GM21360 (cell line): Measurements from ENCODE around the gene ANKAR.
"Not testable (repeated sequence)": the region's sequence is repeated elsewhere in the genome, so short reads cannot be mapped to it uniquely, and the experiment has no call there.

Experiments used
- ATAC-seq: cut with Tn5 transposase; IDR thresholded peaks from one replicate; pipeline ENCODE4 v1.9.1; 2021; ENCODE audit warnings: mild to moderate bottlenecking, moderate library complexity; ENCODE audit not compliant: unreplicated experiment

The ANKAR gene, protein sequence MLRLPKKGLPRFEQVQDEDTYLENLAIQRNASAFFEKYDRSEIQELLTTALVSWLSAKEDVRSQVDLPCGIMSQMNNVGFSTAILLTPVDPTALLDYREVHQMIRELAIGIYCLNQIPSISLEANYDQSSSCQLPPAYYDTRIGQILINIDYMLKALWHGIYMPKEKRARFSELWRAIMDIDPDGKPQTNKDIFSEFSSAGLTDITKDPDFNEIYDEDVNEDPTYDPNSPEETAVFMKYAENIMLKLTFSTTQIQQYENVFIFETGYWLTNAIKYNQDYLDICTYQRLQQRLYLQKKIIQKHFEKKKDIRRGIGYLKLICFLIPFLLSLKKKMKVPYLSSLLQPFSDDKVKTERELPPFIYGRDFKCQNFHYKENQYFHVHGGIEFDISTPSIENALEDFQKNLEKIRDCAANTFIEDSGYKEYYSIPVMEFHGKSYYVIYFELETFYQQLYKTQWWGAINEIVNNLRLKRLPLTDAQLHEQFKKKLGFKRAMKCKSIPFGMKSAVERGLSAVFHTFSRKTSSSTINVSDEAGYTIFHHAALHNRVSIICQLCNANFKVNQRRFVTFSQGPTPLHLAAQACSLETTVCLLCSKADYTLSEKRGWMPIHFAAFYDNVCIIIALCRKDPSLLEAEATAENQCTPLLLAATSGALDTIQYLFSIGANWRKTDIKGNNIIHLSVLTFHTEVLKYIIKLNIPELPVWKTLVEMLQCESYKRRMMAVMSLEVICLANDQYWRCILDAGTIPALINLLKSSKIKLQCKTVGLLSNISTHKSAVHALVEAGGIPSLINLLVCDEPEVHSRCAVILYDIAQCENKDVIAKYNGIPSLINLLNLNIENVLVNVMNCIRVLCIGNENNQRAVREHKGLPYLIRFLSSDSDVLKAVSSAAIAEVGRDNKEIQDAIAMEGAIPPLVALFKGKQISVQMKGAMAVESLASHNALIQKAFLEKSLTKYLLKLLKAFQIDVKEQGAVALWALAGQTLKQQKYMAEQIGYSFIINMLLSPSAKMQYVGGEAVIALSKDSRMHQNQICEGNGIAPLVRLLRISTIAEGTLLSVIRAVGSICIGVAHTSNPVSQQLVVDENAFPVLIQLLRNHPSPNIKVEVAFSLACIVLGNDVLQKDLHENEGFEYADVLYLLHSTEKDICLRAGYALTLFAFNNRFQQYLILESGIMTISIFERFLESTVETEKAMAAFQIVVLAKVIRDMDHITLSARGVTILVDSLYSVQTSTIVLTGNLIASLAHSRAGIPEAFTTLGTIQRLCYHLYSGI (N-terminal part only)

GRCh38 chr2:189674374-189675112, at the start of gene ANKAR:
ANKAR (plus strand) TSS chr2:189674670; CDS start chr2:189676491, 1,821 bp downstream.
- ATAC-seq, result peak; percentile 96

DNA sequence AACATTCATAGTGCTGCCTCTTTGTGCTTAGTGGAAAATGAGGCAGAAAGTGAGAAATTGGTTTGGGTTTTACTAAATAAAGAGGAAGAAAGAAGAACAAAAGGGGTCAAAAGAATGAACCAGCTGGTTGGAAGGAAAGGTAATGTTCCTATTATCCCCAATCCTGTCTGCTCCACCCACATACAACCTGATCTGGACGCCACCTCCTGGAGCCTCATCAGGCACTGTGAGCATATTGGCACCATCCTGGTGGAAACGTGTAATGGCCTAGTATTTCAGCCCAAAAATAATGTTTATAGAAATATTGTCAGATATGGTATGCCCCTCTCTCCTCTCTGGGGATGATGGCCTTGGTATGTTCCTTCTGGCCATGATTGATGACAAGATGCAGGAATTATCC, 48.8 kb upstream of the ANKAR start:
- ATAC-seq, result no peak

DNA sequence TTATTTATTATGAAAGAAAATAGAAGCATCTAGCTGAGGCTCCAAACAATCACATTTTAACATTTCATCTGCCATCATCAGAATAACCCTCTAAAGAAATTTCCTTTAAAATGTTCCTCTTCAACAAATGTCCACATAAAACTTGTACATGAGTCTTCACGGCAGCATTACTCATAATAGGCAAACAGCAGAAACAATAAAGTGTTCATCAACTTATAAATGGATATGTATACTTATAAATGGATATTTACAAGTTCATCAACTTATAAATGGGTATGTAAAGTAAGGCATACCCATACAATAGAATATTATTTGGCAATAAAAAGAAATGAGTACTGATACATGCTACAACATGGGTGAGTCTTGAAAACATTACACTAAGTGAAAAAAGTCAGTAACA, 46.7 kb upstream of the ANKAR start:
- no peak for ATAC-seq

- no peak for ATAC-seq
These were observed 45.5 kb upstream of the ANKAR start for GRCh38 chr2:189628817-189629530.

- no peak for ATAC-seq
These were observed 44.7 kb upstream of the ANKAR start for GRCh38 chr2:189629531-189630453.

DNA sequence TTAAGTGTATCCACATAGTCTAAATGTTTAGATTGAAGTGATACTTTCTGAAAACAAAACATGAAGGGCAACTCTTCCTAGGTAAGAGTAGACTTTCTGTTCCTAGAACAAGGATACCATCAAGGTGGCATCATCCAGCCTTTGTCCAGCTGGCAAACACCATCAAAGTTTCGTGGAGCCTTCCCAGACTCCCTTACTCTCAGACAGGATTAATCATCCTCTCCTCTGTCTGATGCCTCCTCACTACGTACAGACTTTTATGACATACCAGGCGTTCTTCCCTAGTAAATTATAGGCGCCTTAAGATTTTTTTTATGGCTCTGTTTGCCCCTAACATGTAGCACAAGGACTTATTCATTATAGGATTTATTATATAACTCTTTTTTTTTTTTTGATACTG, 42.6 kb upstream of the ANKAR start:
- ATAC-seq, result no peak

GRCh38 chr2:189633392-189633811, 41.1 kb upstream of the ANKAR start:
- no peak for ATAC-seq

DNA sequence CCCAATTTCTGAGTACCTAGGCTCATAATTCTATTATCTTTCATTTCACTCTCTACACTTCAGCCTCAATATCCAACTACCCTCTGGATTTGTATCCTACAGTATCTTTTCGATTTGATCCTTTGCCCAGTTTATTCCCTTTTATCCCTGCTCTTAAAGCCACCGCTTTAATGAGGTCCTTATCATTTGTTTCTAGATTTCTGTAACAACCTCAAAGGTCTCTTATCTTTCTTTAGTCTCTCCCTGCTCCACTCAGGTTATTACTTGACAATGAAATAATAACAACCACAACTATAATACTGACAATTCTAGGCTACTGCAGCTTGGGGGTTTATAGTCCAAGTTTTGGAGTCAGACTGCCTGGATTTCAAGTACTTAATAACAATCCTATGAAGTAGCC, 39.1 kb upstream of the ANKAR start:
- ATAC-seq, result no peak

DNA sequence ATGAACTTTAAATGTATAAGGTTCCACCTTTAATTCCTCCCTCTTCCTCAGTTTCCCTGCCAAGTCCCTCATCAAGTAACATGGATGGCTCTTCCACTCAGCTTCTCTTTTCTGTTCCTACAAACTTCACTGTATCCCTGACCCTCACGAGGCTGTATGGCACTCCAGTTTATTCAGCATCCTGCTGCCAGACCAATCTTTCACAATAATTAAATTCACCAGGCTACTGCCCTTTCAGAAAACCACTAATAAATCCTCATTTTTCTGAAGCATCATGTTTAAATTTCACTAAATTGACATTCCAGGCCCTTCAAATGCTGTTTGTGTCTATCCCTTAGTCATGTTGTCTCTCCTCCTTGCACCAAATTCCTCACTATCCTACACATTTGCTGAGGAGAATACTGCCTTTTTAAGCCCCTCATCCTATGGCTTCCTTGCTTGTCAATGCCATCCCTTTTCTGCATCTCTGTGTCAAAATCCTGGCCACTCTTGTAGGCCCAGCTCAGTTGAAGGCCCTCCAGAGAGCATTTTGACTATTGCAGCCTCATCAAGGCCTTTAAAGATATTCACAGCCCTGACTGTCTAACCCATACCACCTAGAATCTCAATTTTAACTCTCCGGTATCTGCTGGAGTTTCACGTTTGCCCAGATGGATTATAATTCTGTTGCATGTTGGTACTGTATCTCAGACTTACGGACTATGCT, 36.0 kb upstream of the ANKAR start:
- no peak for ATAC-seq

GRCh38 chr2:189639007-189639609, 35.4 kb upstream of the ANKAR start:
- ATAC-seq, result no peak

GRCh38 chr2:189641002-189641401, 33.5 kb upstream of the ANKAR start:
- no peak for ATAC-seq

- ATAC-seq, result no peak
These were observed 32.9 kb upstream of the ANKAR start for GRCh38 chr2:189641590-189641989.

DNA sequence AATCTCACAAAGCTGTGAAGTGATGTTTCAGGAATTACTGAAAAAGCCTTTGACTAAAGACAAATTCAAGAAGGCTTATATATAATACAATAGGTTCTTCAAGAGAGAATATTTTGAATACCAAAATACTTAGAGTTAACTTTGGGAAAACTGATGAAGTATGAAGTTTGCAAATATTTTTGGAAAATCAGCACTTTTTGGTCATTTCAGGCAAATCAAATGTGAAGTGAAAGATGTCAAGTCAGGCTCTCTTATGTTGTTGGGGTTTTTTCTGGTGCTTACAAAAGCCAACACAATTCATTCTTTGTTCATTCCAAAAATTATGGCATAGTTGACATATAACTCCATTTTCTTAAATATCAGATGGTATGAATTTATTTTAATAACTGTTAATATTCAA, 27.9 kb upstream of the ANKAR start:
- no peak for ATAC-seq

- ATAC-seq, result no peak
These were observed 25.5 kb upstream of the ANKAR start for GRCh38 chr2:189648846-189649509.

- no peak for ATAC-seq
These were observed 23.2 kb upstream of the ANKAR start for GRCh38 chr2:189651284-189651683.

DNA sequence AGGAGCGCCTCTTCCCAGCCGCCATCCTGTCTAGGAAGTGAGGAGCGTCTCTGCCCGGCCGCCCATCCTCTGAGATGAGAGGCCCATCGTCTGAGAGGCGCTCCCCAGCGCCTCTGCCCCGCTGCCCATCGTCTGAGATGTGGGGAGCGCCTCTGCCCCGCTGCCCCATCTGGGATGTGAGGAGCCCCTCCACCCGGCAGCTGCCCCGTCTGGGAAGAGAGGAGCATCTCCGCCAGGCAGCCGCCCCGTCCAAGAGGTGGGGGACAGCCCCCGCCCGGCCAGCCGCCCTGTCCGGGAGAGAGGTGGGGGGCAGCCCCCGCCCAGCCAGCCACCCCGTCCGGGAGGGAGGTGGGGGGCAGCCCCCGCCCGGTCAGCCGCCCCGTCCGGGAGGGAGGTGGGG, 21.0 kb upstream of the ANKAR start:
- ATAC-seq, result not testable (repeated sequence)

DNA sequence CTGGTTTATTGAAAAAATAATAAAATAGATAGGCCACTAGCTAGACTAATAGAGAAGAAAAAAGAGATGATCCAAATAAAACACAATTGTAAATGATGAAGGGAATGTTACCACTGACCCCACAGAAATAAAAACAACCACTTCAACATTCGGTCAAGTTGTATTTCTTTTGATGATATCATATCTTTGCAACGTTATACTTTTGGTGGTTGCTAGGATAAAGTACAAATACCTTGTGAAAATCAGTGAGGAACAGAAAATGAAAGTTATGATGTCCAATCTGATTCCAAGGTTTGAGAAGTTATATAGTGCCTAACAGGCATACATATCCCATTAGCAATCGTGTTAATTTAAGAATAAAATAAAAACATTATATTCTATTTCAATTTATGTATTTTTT, 19.8 kb upstream of the ANKAR start:
- no peak for ATAC-seq
